Muscle layer of duodenum (tissue), 2 donors: Measurements from ENCODE around the gene SEC24C.

Source experiments
- H3K27ac ChIP-seq: one replicate; pipeline ENCODE4 v1.7.0; 2013; ENCODE audit warnings: mild to moderate bottlenecking, low read length
- H3K27me3 ChIP-seq: one replicate; pipeline ENCODE4 v1.7.0; 2013; ENCODE audit warnings: low read depth, mild to moderate bottlenecking, control low read depth, low read length
- H3K36me3 ChIP-seq, 2 donors: one replicate each; pipeline ENCODE4 v1.7.0; 2013; ENCODE audit warnings: low read length in 2 of 2, control low read depth in 1 of 2, mild to moderate bottlenecking in 1 of 2; ENCODE audit not compliant: insufficient read depth in 2 of 2, control insufficient read depth in 1 of 2
- H3K4me1 ChIP-seq, 2 donors: one replicate each; pipeline ENCODE4 v1.7.0; 2013; ENCODE audit warnings: low read length in 2 of 2, mild to moderate bottlenecking in 2 of 2, control low read depth in 1 of 2, moderate library complexity in 1 of 2; ENCODE audit not compliant: insufficient read depth in 2 of 2, control insufficient read depth in 1 of 2
- H3K4me3 ChIP-seq, 2 donors: one replicate each; pipeline ENCODE4 v1.7.0; 2013; ENCODE audit warnings: low read length in 2 of 2, low read depth in 1 of 2, mild to moderate bottlenecking in 1 of 2
- H3K9me3 ChIP-seq, 2 donors: one replicate each; pipeline ENCODE4 v1.7.0; 2013; ENCODE audit warnings: low read length in 2 of 2, control low read depth in 1 of 2, mild to moderate bottlenecking in 1 of 2; ENCODE audit not compliant: control insufficient read depth in 1 of 2
- donor health status: healthy.

SEC24C gene

DNA sequence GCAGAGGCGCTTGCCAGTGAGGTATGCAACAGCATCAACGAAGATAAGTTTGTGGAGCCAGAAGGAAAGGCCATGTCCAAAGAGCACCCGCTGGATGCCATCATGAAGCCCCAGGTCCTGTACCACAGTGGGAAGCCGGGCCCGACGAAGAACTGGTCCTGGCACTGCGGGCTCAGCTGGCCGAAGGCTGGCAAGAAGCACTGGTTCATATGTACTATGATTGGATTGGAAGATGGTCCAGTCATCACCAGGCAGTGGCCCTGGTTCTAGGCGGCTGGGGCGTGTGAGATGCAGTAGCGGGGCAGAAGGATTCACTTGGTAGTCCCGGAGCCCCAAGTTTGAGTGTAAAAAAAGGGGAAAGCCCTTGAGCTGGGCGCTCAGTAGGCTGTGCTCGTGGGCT lies 63.3 kb downstream of the SEC24C start:
- Histone ChIP-seq H3K27me3 (no peaks in the 10 kb centered on the region), H3K36me3 (peaks cover 44 to 48% of the 10 kb centered on the region in 2 donors), H3K27ac (no peak overlapping the region), H3K4me1 (peaks cover 3 to 27% of the 10 kb centered on the region in 2 donors), H3K4me3 (no peak overlapping the region), H3K9me3 (no peaks in the 10 kb centered on the region)

GRCh38 chr10:73808021-73808815 lies 64.0 kb downstream of the SEC24C start:
- Histone ChIP-seq H3K27me3 (no peaks in the 10 kb centered on the region), H3K36me3 (peaks cover 40 to 48% of the 10 kb centered on the region in 2 donors), H3K27ac (no peak overlapping the region), H3K4me1 (peaks cover 3 to 27% of the 10 kb centered on the region in 2 donors), H3K9me3 (no peaks in the 10 kb centered on the region), H3K4me3 (no peak overlapping the region)

DNA sequence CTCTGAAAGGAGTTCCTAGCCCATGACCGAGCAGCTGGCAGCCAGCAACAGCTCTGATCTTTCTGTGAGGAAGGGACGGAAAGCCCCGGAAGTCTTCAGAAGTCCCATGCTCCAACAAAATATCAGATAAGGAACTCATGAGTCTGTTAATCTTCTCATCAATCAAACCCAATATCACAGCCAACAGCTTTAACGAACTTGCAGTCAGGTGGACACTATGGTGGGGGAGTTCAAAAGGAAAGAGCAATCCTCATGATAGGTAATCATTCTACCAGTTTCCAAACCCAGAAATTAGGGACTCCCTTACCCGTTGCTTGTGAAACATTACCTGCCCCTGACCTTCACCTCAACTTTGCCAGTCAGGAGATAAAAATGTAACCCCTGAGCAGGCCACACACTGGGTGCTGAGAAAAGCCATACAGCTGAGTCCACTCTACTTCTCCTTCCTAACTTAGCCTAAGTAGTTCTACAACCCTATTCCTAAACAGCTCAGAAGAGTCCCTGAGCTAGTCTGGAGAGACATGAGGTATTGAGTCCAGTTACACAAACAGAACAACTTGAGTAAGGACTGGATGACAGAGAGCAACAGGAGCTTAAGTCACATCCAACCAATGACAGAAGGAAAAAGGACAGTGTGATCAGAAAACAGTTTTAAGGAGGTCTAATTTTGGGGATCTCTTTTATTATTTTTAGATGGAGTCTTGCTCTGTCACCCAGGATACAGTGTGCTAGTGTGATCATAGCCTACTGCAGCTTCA lies 65.1 kb downstream of the SEC24C start:
- Histone ChIP-seq H3K36me3 (peaks cover 31 to 49% of the 10 kb centered on the region in 2 donors), H3K27me3 (no peaks in the 10 kb centered on the region), H3K9me3 (no peaks in the 10 kb centered on the region), H3K4me3 (no peak overlapping the region), H3K27ac (no peak overlapping the region), H3K4me1 (peaks cover 3 to 27% of the 10 kb centered on the region in 2 donors)

- H3K27me3 ChIP-seq, result no peaks in the 10 kb centered on the region
- H3K27ac ChIP-seq, result peak overlapping the region; percentile 63
- peaks cover 30 to 55% of the 10 kb centered on the region in 2 donors for H3K36me3 ChIP-seq
- peaks cover 3 to 27% of the 10 kb centered on the region in 2 donors for H3K4me1 ChIP-seq
- peak overlapping the region; percentile 74 to 82 for H3K4me3 ChIP-seq
- H3K9me3 ChIP-seq, result no peaks in the 10 kb centered on the region
Measured at GRCh38 chr10:73810358-73810734, 66.2 kb downstream of the SEC24C start.

GRCh38 chr10:73810735-73811465 lies 66.7 kb downstream of the SEC24C start:
- Histone ChIP-seq H3K4me3 (peak overlapping the region; percentile 74 to 82), H3K27me3 (no peaks in the 10 kb centered on the region), H3K27ac (peak overlapping the region; percentile 63), H3K9me3 (no peaks in the 10 kb centered on the region), H3K36me3 (peaks cover 25 to 50% of the 10 kb centered on the region in 2 donors), H3K4me1 (peaks cover 3 to 27% of the 10 kb centered on the region in 2 donors)

DNA sequence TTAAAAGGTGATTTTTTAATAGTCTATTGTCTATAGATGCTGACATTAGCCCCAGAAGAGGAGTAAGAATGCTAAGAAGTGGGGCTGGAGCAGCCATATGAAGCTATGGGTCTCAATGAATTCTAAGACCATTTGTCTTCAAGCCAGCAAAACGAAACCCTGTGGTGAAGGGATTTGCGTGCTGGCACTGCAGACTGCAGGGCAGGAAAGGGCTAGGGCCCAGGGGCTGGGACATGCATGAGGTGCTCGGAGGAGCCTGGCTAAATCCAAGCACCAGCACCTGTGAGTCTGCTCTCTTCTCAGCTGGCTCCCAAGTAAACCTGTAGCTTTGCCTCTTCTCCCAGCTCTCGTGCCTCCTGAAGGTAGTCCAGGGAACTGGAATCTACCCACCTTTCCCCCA lies 68.5 kb downstream of the SEC24C start:
- Histone ChIP-seq H3K27ac (no peak overlapping the region), H3K36me3 (peaks cover 20 to 48% of the 10 kb centered on the region in 2 donors)

GRCh38 chr10:73813333-73813732 lies 69.2 kb downstream of the SEC24C start:
- H3K27me3 ChIP-seq, result no peaks in the 10 kb centered on the region
- H3K4me3 ChIP-seq, result no peak overlapping the region
- H3K36me3 ChIP-seq, result peaks cover 15 to 48% of the 10 kb centered on the region in 2 donors
- no peaks in the 10 kb centered on the region for H3K9me3 ChIP-seq
- no peak overlapping the region for H3K27ac ChIP-seq
- H3K4me1 ChIP-seq, result peaks cover 5 to 25% of the 10 kb centered on the region in 2 donors

More for the DNA sequence above, 68.5 kb downstream of the SEC24C start:
- Histone ChIP-seq H3K4me1 (peaks cover 5 to 20% of the 10 kb centered on the region in 2 donors), H3K9me3 (no peaks in the 10 kb centered on the region), H3K27me3 (no peaks in the 10 kb centered on the region), H3K4me3 (no peak overlapping the region)

- H3K9me3 ChIP-seq, result no peaks in the 10 kb centered on the region
- no peaks in the 10 kb centered on the region for H3K27me3 ChIP-seq
- H3K27ac ChIP-seq, result no peak overlapping the region
- no peak overlapping the region for H3K4me3 ChIP-seq
- H3K4me1 ChIP-seq, result peaks cover 5 to 21% of the 10 kb centered on the region in 2 donors
- H3K36me3 ChIP-seq, result peaks cover 15 to 51% of the 10 kb centered on the region in 2 donors
Measured at GRCh38 chr10:73814276-73814895, 70.2 kb downstream of the SEC24C start.

DNA sequence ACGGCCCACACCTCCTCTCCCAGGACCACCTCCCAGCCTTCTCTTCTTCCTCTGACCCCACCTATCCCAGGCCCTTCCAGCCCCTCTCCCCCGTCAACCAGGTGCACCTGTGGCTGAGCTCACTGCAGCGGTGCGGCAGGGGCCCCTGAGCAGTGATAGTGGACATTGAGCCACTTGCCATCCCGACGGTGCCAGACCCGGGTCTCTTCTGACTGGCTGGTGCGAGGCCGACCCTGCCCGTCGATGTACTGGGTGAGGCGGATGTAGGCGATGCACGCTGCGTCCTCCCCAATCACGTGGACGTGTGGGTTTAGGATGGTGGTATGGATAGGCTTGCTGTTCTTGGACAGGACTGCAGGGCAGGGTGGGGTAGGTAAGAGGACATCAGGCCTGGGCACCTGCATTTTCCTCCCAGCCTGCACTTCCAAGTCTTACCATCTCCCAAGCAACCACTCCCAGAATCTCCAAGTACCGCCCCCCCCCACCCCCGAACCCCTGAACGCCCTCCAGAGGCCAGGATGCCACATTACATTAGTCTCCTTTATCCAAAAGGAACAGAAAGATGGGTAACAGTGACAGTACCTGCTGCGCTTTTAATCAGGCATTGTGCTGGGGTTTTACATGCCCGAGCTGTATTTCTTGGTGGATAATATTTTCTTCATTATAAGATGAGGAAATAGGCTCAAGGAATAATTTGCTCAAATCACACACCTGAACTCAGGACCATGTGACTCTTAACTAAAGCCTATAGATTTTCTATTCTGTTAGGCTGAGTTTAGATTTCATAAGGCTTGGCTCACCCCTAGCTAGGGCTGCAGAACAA lies 70.9 kb downstream of the SEC24C start:
- Histone ChIP-seq H3K27ac (no peak overlapping the region), H3K27me3 (no peaks in the 10 kb centered on the region), H3K9me3 (no peaks in the 10 kb centered on the region), H3K4me3 (no peak overlapping the region), H3K36me3 (peaks cover 15 to 58% of the 10 kb centered on the region in 2 donors), H3K4me1 (peaks cover 5 to 16% of the 10 kb centered on the region in 2 donors)

- no peak overlapping the region for H3K4me3 ChIP-seq
- H3K9me3 ChIP-seq, result no peaks in the 10 kb centered on the region
- no peak overlapping the region for H3K27ac ChIP-seq
- peaks cover 3 to 11% of the 10 kb centered on the region in 2 donors for H3K4me1 ChIP-seq
- no peaks in the 10 kb centered on the region for H3K27me3 ChIP-seq
- peaks cover 15 to 58% of the 10 kb centered on the region in 2 donors for H3K36me3 ChIP-seq
Measured at GRCh38 chr10:73815719-73816030, 71.5 kb downstream of the SEC24C start.
